Adipocyte (in vitro differentiated cells): ENCODE measurements around the gene TSR3.

ENCODE experiments used
- DNase-seq: peaks from one replicate; pipeline ENCODE4 v3.0.0-alpha.2; 2015; ENCODE audit warnings: low read depth
- H3K27me3 ChIP-seq: replicated peaks from 2 replicates; pipeline ENCODE4 v1.7.0; 2013; ENCODE audit warnings: mild to moderate bottlenecking, low read length, moderate library complexity; ENCODE audit not compliant: control insufficient read depth, insufficient read depth
- H3K36me3 ChIP-seq: 2 replicates; pipeline ENCODE4 v1.7.0; 2013; ENCODE audit warnings: low read length, mild to moderate bottlenecking, moderate library complexity; ENCODE audit not compliant: control insufficient read depth, insufficient read depth, severe bottlenecking
- H3K4me1 ChIP-seq: 2 replicates; pipeline ENCODE4 v1.7.0; 2013; ENCODE audit warnings: mild to moderate bottlenecking, low read length, moderate library complexity; ENCODE audit not compliant: control insufficient read depth, insufficient read depth
- H3K4me3 ChIP-seq: 2 replicates; pipeline ENCODE4 v1.7.0; 2013; ENCODE audit warnings: mild to moderate bottlenecking, low read length, moderate library complexity
- H3K9ac ChIP-seq: 2 replicates; pipeline ENCODE4 v1.7.0; 2013; ENCODE audit warnings: mild to moderate bottlenecking, low read length, moderate library complexity
- H3K9me3 ChIP-seq: 2 replicates; pipeline ENCODE4 v1.7.0; 2013; ENCODE audit warnings: mild to moderate bottlenecking, low read length, moderate library complexity; ENCODE audit not compliant: control insufficient read depth

Gene TSR3

GRCh38 chr16:1309888-1310831 is 41.5 kb downstream of the TSR3 start:
- DNase-seq: peak; percentile 83
- H3K27me3 ChIP-seq: no peaks in the 10 kb centered on the region
- no peaks in the 10 kb centered on the region for H3K9me3 ChIP-seq
- peak overlapping the region; percentile 89 for H3K9ac ChIP-seq
- H3K36me3 ChIP-seq: peaks cover 14% of the 10 kb centered on the region
- peaks cover 27% of the 10 kb centered on the region for H3K4me1 ChIP-seq
- peak overlapping the region; percentile 96 for H3K4me3 ChIP-seq

- H3K36me3 ChIP-seq: peaks cover 7% of the 10 kb centered on the region
- H3K4me1 ChIP-seq: peaks cover 27% of the 10 kb centered on the region
- H3K27me3 ChIP-seq: no peaks in the 10 kb centered on the region
- peak; percentile 98 for DNase-seq
- peak within 1 kb of the TSS; percentile 96 for H3K4me3 ChIP-seq
- peak within 1 kb of the TSS; percentile 99 for H3K9ac ChIP-seq
- no peaks in the 10 kb centered on the region for H3K9me3 ChIP-seq
Measured at GRCh38 chr16:1308977-1309885, 42.4 kb downstream of the TSR3 start, which contains the start of gene UBE2I. UBE2I (plus strand) TSS chr16:1309636; CDS start chr16:1314031, 4,395 bp downstream.

GRCh38 chr16:1308036-1308976 is 43.4 kb downstream of the TSR3 start:
- no peaks in the 10 kb centered on the region for H3K9me3 ChIP-seq
- peak overlapping the region; percentile 77 for H3K4me3 ChIP-seq
- peaks cover 27% of the 10 kb centered on the region for H3K4me1 ChIP-seq
- no peak for DNase-seq
- H3K9ac ChIP-seq: peak overlapping the region; percentile 63
- peaks cover 6% of the 10 kb centered on the region for H3K36me3 ChIP-seq
- no peaks in the 10 kb centered on the region for H3K27me3 ChIP-seq

- no peak overlapping the region for H3K9ac ChIP-seq
- H3K4me1 ChIP-seq: peaks cover 10% of the 10 kb centered on the region
- DNase-seq: no peak
- H3K27me3 ChIP-seq: no peaks in the 10 kb centered on the region
- no peaks in the 10 kb centered on the region for H3K36me3 ChIP-seq
- no peaks in the 10 kb centered on the region for H3K9me3 ChIP-seq
- H3K4me3 ChIP-seq: no peak overlapping the region
Measured at GRCh38 chr16:1306334-1306733, 45.3 kb downstream of the TSR3 start.

- no peaks in the 10 kb centered on the region for H3K27me3 ChIP-seq
- H3K36me3 ChIP-seq: no peaks in the 10 kb centered on the region
- H3K4me3 ChIP-seq: no peak overlapping the region
- DNase-seq: no peak
- H3K9ac ChIP-seq: no peak overlapping the region
- H3K4me1 ChIP-seq: peaks cover 5% of the 10 kb centered on the region
- H3K9me3 ChIP-seq: no peaks in the 10 kb centered on the region
Measured at GRCh38 chr16:1305823-1306222, 45.9 kb downstream of the TSR3 start.

- Histone ChIP-seq H3K9me3 (no peaks in the 10 kb centered on the region), H3K9ac (no peak overlapping the region), H3K4me3 (no peak overlapping the region), H3K27me3 (peaks cover 13% of the 10 kb centered on the region), H3K4me1 (peaks cover 3% of the 10 kb centered on the region), H3K36me3 (no peaks in the 10 kb centered on the region)
- no peak for DNase-seq
Measured at GRCh38 chr16:1301562-1301961, 50.1 kb downstream of the TSR3 start.

- no peak overlapping the region for H3K9ac ChIP-seq
- peaks cover 13% of the 10 kb centered on the region for H3K27me3 ChIP-seq
- H3K36me3 ChIP-seq: no peaks in the 10 kb centered on the region
- peak; percentile 74 for DNase-seq
- H3K4me1 ChIP-seq: peaks cover 3% of the 10 kb centered on the region
- H3K4me3 ChIP-seq: no peak overlapping the region
- no peaks in the 10 kb centered on the region for H3K9me3 ChIP-seq
Measured at GRCh38 chr16:1300664-1301476, 50.8 kb downstream of the TSR3 start.

GRCh38 chr16:1299868-1300203 is 51.8 kb downstream of the TSR3 start:
- Histone ChIP-seq H3K27me3 (peaks cover 13% of the 10 kb centered on the region), H3K36me3 (no peaks in the 10 kb centered on the region), H3K9ac (no peak overlapping the region), H3K9me3 (no peaks in the 10 kb centered on the region), H3K4me3 (no peak overlapping the region), H3K4me1 (peaks cover 3% of the 10 kb centered on the region)
- no peak for DNase-seq
